Tibial nerve (tissue), 4 donors: ENCODE measurements around the gene CSF1.

Experiments
- CTCF ChIP-seq, 5 experiments: fragments of 200-600 bp in 3 of 5; fragments of 450-650 bp in 2 of 5; sonication (generic) in 3 of 5; IDR thresholded peaks; one replicate each; pipeline ENCODE4 v1.5.1; 2016 to 2019; ENCODE audit warnings: antibody characterized with exemption in 5 of 5, mild to moderate bottlenecking in 3 of 5, moderate library complexity in 2 of 5
- EP300 ChIP-seq, 2 donors: sonication (generic); formaldehyde crosslinking; IDR thresholded peaks; one replicate each; pipeline ENCODE4 v1.6.1; 2017; ENCODE audit warnings: antibody characterized with exemption in 2 of 2, mild to moderate bottlenecking in 1 of 2
- POLR2A ChIP-seq, 2 donors: fragments of 450-650 bp; IDR thresholded peaks; one replicate each; pipeline ENCODE4 v1.6.1; 2017; ENCODE audit warnings: antibody characterized with exemption in 2 of 2, mild to moderate bottlenecking in 2 of 2, moderate library complexity in 2 of 2

DNA sequence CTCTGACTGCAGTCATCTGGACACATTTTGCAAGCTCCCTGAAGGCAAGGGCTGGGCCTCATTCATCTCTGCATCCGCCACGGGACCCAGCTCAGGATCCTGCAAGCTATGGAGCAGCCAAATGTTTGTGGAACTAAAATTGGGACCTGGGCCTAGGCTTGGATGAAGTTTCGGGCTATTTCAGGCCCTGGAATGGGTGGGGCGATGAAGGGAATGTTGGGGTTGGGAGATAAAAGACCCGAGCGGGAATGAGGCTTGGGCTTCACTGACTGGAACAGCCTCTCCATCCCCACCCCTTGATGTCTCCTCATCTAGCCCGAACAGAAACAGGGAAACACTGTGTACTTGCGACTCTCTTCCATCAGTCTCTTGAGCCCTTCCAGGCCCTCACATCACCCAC, 66.6 kb downstream of the CSF1 start:
- no peak for TF ChIP-seq CTCF (IDR thresholded peaks at IDR 0.05)
- TF ChIP-seq POLR2A (IDR thresholded peaks at IDR 0.05) = no peak
- TF ChIP-seq EP300 (IDR thresholded peaks at IDR 0.05) = no peak
